ENCODE measurements around the gene ME3.
"Not testable (repeated sequence)": the region's sequence is repeated elsewhere in the genome, so short reads cannot be mapped to it uniquely, and the experiment has no call there.

ME3 gene

GRCh38 chr11:86660736-86661135 is 11.7 kb downstream of the ME3 start:
- Histone ChIP-seq H3K27ac (ENCODE audit: low read length) (no peak overlapping the region), H3K4me3 (ENCODE audit: low read length) (no peak overlapping the region), H3K9me3 (ENCODE audit: insufficient read depth, low read depth, low read length) (no peaks in the 10 kb centered on the region), H3K9ac (ENCODE audit: low read depth, low read length) (no peak overlapping the region), H3K4me1 (ENCODE audit: insufficient read depth, low read length) (no peaks in the 10 kb centered on the region), H3K27me3 (ENCODE audit: insufficient read depth, low read length) (no peaks in the 10 kb centered on the region), H3K36me3 (ENCODE audit: insufficient read depth, low read depth, low read length) (no peaks in the 10 kb centered on the region)

- Histone ChIP-seq H3K27ac (ENCODE audit: low read length) (no peak overlapping the region), H3K9me3 (ENCODE audit: insufficient read depth, low read depth, low read length) (no peaks in the 10 kb centered on the region), H3K4me3 (ENCODE audit: low read length) (no peak overlapping the region)
These were observed 12.3 kb downstream of the ME3 start for GRCh38 chr11:86660088-86660487.

GRCh38 chr11:86658534-86658933 is 13.9 kb downstream of the ME3 start:
- H3K9me3 ChIP-seq (ENCODE audit: insufficient read depth, low read depth, low read length): no peaks in the 10 kb centered on the region
- H3K27ac ChIP-seq (ENCODE audit: low read length): no peak overlapping the region
- H3K4me3 ChIP-seq (ENCODE audit: low read length): no peak overlapping the region
- H3K27me3 ChIP-seq (ENCODE audit: insufficient read depth, low read length): no peaks in the 10 kb centered on the region
- H3K36me3 ChIP-seq (ENCODE audit: insufficient read depth, low read depth, low read length): no peaks in the 10 kb centered on the region
- H3K9ac ChIP-seq (ENCODE audit: low read depth, low read length): no peak overlapping the region
- H3K4me1 ChIP-seq (ENCODE audit: insufficient read depth, low read length): no peaks in the 10 kb centered on the region

More at GRCh38 chr11:86660088-86660487, 12.3 kb downstream of the ME3 start:
- Histone ChIP-seq H3K4me1 (ENCODE audit: insufficient read depth, low read length) (no peaks in the 10 kb centered on the region), H3K27me3 (ENCODE audit: insufficient read depth, low read length) (no peaks in the 10 kb centered on the region), H3K9ac (ENCODE audit: low read depth, low read length) (no peak overlapping the region), H3K36me3 (ENCODE audit: insufficient read depth, low read depth, low read length) (no peaks in the 10 kb centered on the region)

- not testable (repeated sequence) for H3K36me3 ChIP-seq (ENCODE audit: insufficient read depth, low read depth, low read length); H3K4me3 ChIP-seq (ENCODE audit: low read length); H3K9ac ChIP-seq (ENCODE audit: low read depth, low read length); H3K9me3 ChIP-seq (ENCODE audit: insufficient read depth, low read depth, low read length); H3K4me1 ChIP-seq (ENCODE audit: insufficient read depth, low read length); H3K27me3 ChIP-seq (ENCODE audit: insufficient read depth, low read length); H3K27ac ChIP-seq (ENCODE audit: low read length)
These were observed 27.2 kb downstream of the ME3 start for GRCh38 chr11:86645212-86645611.

GRCh38 chr11:86644291-86644690 is 28.1 kb downstream of the ME3 start:
- Histone ChIP-seq H3K4me3 (ENCODE audit: low read length) (no peak overlapping the region), H3K36me3 (ENCODE audit: insufficient read depth, low read depth, low read length) (no peaks in the 10 kb centered on the region), H3K4me1 (ENCODE audit: insufficient read depth, low read length) (no peaks in the 10 kb centered on the region), H3K27me3 (ENCODE audit: insufficient read depth, low read length) (no peaks in the 10 kb centered on the region), H3K9me3 (ENCODE audit: insufficient read depth, low read depth, low read length) (no peaks in the 10 kb centered on the region), H3K9ac (ENCODE audit: low read depth, low read length) (no peak overlapping the region), H3K27ac (ENCODE audit: low read length) (no peak overlapping the region)

- H3K4me1 ChIP-seq (ENCODE audit: insufficient read depth, low read length): no peaks in the 10 kb centered on the region
- no peak overlapping the region for H3K9ac ChIP-seq (ENCODE audit: low read depth, low read length)
- H3K27ac ChIP-seq (ENCODE audit: low read length): no peak overlapping the region
- H3K9me3 ChIP-seq (ENCODE audit: insufficient read depth, low read depth, low read length): no peaks in the 10 kb centered on the region
- H3K4me3 ChIP-seq (ENCODE audit: low read length): no peak overlapping the region
- no peaks in the 10 kb centered on the region for H3K27me3 ChIP-seq (ENCODE audit: insufficient read depth, low read length)
- no peaks in the 10 kb centered on the region for H3K36me3 ChIP-seq (ENCODE audit: insufficient read depth, low read depth, low read length)
These were observed 30.7 kb downstream of the ME3 start for GRCh38 chr11:86641537-86642261.

GRCh38 chr11:86639137-86639536 is 33.3 kb downstream of the ME3 start:
- Histone ChIP-seq H3K9ac (ENCODE audit: low read depth, low read length) (no peak overlapping the region), H3K4me3 (ENCODE audit: low read length) (no peak overlapping the region), H3K27ac (ENCODE audit: low read length) (no peak overlapping the region), H3K27me3 (ENCODE audit: insufficient read depth, low read length) (no peaks in the 10 kb centered on the region), H3K9me3 (ENCODE audit: insufficient read depth, low read depth, low read length) (no peaks in the 10 kb centered on the region), H3K4me1 (ENCODE audit: insufficient read depth, low read length) (no peaks in the 10 kb centered on the region), H3K36me3 (ENCODE audit: insufficient read depth, low read depth, low read length) (no peaks in the 10 kb centered on the region)

- H3K9me3 ChIP-seq (ENCODE audit: insufficient read depth, low read depth, low read length): no peaks in the 10 kb centered on the region
- no peak overlapping the region for H3K27ac ChIP-seq (ENCODE audit: low read length)
- no peak overlapping the region for H3K4me3 ChIP-seq (ENCODE audit: low read length)
- H3K36me3 ChIP-seq (ENCODE audit: insufficient read depth, low read depth, low read length): no peaks in the 10 kb centered on the region
- no peaks in the 10 kb centered on the region for H3K4me1 ChIP-seq (ENCODE audit: insufficient read depth, low read length)
- H3K27me3 ChIP-seq (ENCODE audit: insufficient read depth, low read length): no peaks in the 10 kb centered on the region
- H3K9ac ChIP-seq (ENCODE audit: low read depth, low read length): no peak overlapping the region
These were observed 33.7 kb downstream of the ME3 start for GRCh38 chr11:86638673-86639072.

GRCh38 chr11:86637988-86638387 is 34.4 kb downstream of the ME3 start:
- no peak overlapping the region for H3K27ac ChIP-seq (ENCODE audit: low read length)
- H3K4me1 ChIP-seq (ENCODE audit: insufficient read depth, low read length): peaks cover under 1% of the 10 kb centered on the region; the same call in 1 of the 2 replicates
- no peak overlapping the region for H3K9ac ChIP-seq (ENCODE audit: low read depth, low read length)
- no peak overlapping the region for H3K4me3 ChIP-seq (ENCODE audit: low read length)
- no peaks in the 10 kb centered on the region for H3K27me3 ChIP-seq (ENCODE audit: insufficient read depth, low read length)
- no peaks in the 10 kb centered on the region for H3K36me3 ChIP-seq (ENCODE audit: insufficient read depth, low read depth, low read length)
- H3K9me3 ChIP-seq (ENCODE audit: insufficient read depth, low read depth, low read length): no peaks in the 10 kb centered on the region

- H3K9me3 ChIP-seq (ENCODE audit: insufficient read depth, low read depth, low read length): no peaks in the 10 kb centered on the region
- no peaks in the 10 kb centered on the region for H3K27me3 ChIP-seq (ENCODE audit: insufficient read depth, low read length)
- H3K4me1 ChIP-seq (ENCODE audit: insufficient read depth, low read length): peaks cover 5% of the 10 kb centered on the region; the same call in 1 of the 2 replicates
- H3K9ac ChIP-seq (ENCODE audit: low read depth, low read length): no peak overlapping the region
- no peaks in the 10 kb centered on the region for H3K36me3 ChIP-seq (ENCODE audit: insufficient read depth, low read depth, low read length)
- H3K27ac ChIP-seq (ENCODE audit: low read length): no peak overlapping the region
- H3K4me3 ChIP-seq (ENCODE audit: low read length): no peak overlapping the region
These were observed 36.1 kb downstream of the ME3 start for GRCh38 chr11:86636275-86636674.

- no peaks in the 10 kb centered on the region for H3K9me3 ChIP-seq (ENCODE audit: insufficient read depth, low read depth, low read length)
- peaks cover 5% of the 10 kb centered on the region; the same call in 1 of the 2 replicates for H3K4me1 ChIP-seq (ENCODE audit: insufficient read depth, low read length)
- no peaks in the 10 kb centered on the region for H3K36me3 ChIP-seq (ENCODE audit: insufficient read depth, low read depth, low read length)
- H3K27ac ChIP-seq (ENCODE audit: low read length): no peak overlapping the region
- no peaks in the 10 kb centered on the region for H3K27me3 ChIP-seq (ENCODE audit: insufficient read depth, low read length)
- H3K9ac ChIP-seq (ENCODE audit: low read depth, low read length): no peak overlapping the region
- no peak overlapping the region for H3K4me3 ChIP-seq (ENCODE audit: low read length)
These were observed 39.7 kb downstream of the ME3 start for GRCh38 chr11:86632499-86633269.
